ENCODE data around the gene KCNK13.

Gene KCNK13

GRCh38 chr14:90136904-90137303 lies 75.1 kb downstream of the KCNK13 start:
- ChIA-PET POLR2A (no interaction called here), CTCF (no interaction called here)
- no peak for DNase-seq (ENCODE audit: extremely low spot score)
- no peak for TF ChIP-seq ELF4 (IDR thresholded peaks at IDR 0.05)
- TF ChIP-seq FOXM1 (IDR thresholded peaks at IDR 0.05; ENCODE audit: borderline replicate concordance), result no peak
- no peak for TF ChIP-seq SUZ12 (IDR thresholded peaks at IDR 0.05)
- no peak for TF ChIP-seq BHLHE40 (IDR thresholded peaks at IDR 0.05; ENCODE audit: borderline replicate concordance)
- TF ChIP-seq FOXK2 (IDR thresholded peaks at IDR 0.05), result no peak
- TF ChIP-seq CTBP1 (IDR thresholded peaks at IDR 0.05; ENCODE audit: borderline replicate concordance), result no peak
- TF ChIP-seq NFRKB (IDR thresholded peaks at IDR 0.05), result no peak
- no peak for TF ChIP-seq SP1 (IDR thresholded peaks at IDR 0.05)
- no peak for TF ChIP-seq L3MBTL2 (conservative IDR thresholded peaks at IDR 0.05)
- TF ChIP-seq ZNF384 (IDR thresholded peaks at IDR 0.05), result no peak
- TF ChIP-seq ARNT (IDR thresholded peaks at IDR 0.05), result no peak
- no peak for TF ChIP-seq TARDBP (IDR thresholded peaks at IDR 0.05)
- TF ChIP-seq HDGF (IDR thresholded peaks at IDR 0.05; ENCODE audit: borderline replicate concordance), result no peak
- no peak for TF ChIP-seq LEF1 (IDR thresholded peaks at IDR 0.05; ENCODE audit: borderline replicate concordance)

GRCh38 chr14:90137807-90138206 lies 76.0 kb downstream of the KCNK13 start:
- POLR2A ChIA-PET, result no interaction called here
- no peak for TF ChIP-seq PKNOX1 (IDR thresholded peaks at IDR 0.05)
- TF ChIP-seq SUZ12 (IDR thresholded peaks at IDR 0.05), result no peak
- no peak for TF ChIP-seq ZNF384 (IDR thresholded peaks at IDR 0.05)
- no peak for TF ChIP-seq LEF1 (IDR thresholded peaks at IDR 0.05; ENCODE audit: borderline replicate concordance)
- no peak for TF ChIP-seq SP1 (IDR thresholded peaks at IDR 0.05)
- no peak for TF ChIP-seq NFRKB (IDR thresholded peaks at IDR 0.05)
- TF ChIP-seq FOXK2 (IDR thresholded peaks at IDR 0.05), result no peak
- TF ChIP-seq FOXA1 (IDR thresholded peaks at IDR 0.05), result no peak
- no peak for TF ChIP-seq BHLHE40 (IDR thresholded peaks at IDR 0.05; ENCODE audit: borderline replicate concordance)
- no peak for TF ChIP-seq CTBP1 (IDR thresholded peaks at IDR 0.05; ENCODE audit: borderline replicate concordance)
- CTCF ChIA-PET, result no interaction called here
- no peak for DNase-seq (ENCODE audit: extremely low spot score)

GRCh38 chr14:90139199-90139598 lies 77.4 kb downstream of the KCNK13 start:
- ChIA-PET POLR2A (no interaction called here), CTCF (no interaction called here)
- no peak for TF ChIP-seq TARDBP (IDR thresholded peaks at IDR 0.05)
- no peak for DNase-seq (ENCODE audit: extremely low spot score)

DNA sequence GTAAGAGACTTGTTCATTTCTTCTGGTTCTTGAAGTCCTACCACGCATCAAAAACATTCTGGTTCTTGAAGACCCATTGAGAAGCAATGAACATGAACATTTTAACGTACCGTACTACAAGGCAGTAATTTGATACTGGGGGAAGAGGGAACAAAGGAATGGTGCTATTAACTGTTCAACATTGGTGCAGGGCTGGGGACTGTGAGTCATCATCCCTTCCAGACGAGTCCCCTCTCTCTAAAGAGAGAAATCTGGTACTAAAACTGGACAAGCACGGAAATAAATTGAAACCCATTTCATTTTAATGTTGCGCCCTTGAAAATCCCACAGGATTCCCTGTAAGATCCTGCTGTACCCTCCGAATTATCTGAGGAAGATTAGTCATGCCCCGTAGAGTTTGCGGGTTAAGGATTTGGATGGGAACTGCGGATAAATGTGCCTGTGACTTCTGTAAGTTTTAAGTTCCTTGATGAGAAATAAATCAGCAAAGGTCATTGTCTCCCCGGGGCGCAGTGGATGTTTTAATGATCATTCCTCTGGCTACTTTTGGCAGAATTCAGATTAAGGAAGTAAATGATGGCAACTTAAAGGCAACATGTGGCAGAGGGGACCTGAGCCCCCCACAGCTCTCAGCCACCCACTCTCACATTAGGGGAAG lies 78.6 kb downstream of the KCNK13 start:
- POLR2A ChIA-PET, result no interaction called here
- no peak for TF ChIP-seq LEF1 (IDR thresholded peaks at IDR 0.05; ENCODE audit: borderline replicate concordance)
- CTCF ChIA-PET, result no interaction called here
- DNase-seq (ENCODE audit: extremely low spot score), result peak; percentile 37

GRCh38 chr14:90140956-90141316 lies 79.1 kb downstream of the KCNK13 start:
- POLR2A ChIA-PET, result no interaction called here
- CTCF ChIA-PET, result no interaction called here
- TF ChIP-seq FOXK2 (IDR thresholded peaks at IDR 0.05), result no peak
- no peak for TF ChIP-seq HDGF (IDR thresholded peaks at IDR 0.05; ENCODE audit: borderline replicate concordance)
- TF ChIP-seq SUZ12 (IDR thresholded peaks at IDR 0.05), result no peak
- no peak for TF ChIP-seq CTBP1 (IDR thresholded peaks at IDR 0.05; ENCODE audit: borderline replicate concordance)
- no peak for DNase-seq (ENCODE audit: extremely low spot score)

- no peak for DNase-seq (ENCODE audit: extremely low spot score)
- CTCF ChIA-PET, result no interaction called here
- POLR2A ChIA-PET, result no interaction called here
These were observed 91.6 kb downstream of the KCNK13 start for GRCh38 chr14:90153429-90153828.

GRCh38 chr14:90154110-90154509 lies 92.3 kb downstream of the KCNK13 start:
- DNase-seq (ENCODE audit: extremely low spot score), result no peak
- CTCF ChIA-PET, result no interaction called here
- POLR2A ChIA-PET, result no interaction called here
- no peak for TF ChIP-seq CTBP1 (IDR thresholded peaks at IDR 0.05; ENCODE audit: borderline replicate concordance)
- no peak for TF ChIP-seq TARDBP (IDR thresholded peaks at IDR 0.05)
- peak; percentile 45; the same call in 1 of the 2 replicates for TF ChIP-seq SUZ12 (IDR thresholded peaks at IDR 0.05)
- no peak for TF ChIP-seq ARNT (IDR thresholded peaks at IDR 0.05)

More at GRCh38 chr14:90153429-90153828, 91.6 kb downstream of the KCNK13 start:
- TF ChIP-seq ARNT (IDR thresholded peaks at IDR 0.05) (no peak), FOXK2 (IDR thresholded peaks at IDR 0.05) (no peak), FOXA1 (IDR thresholded peaks at IDR 0.05) (no peak), HDGF (IDR thresholded peaks at IDR 0.05; ENCODE audit: borderline replicate concordance) (no peak), ELF4 (IDR thresholded peaks at IDR 0.05) (no peak), L3MBTL2 (conservative IDR thresholded peaks at IDR 0.05) (no peak)

- DNase-seq (ENCODE audit: extremely low spot score), result no peak
- TF ChIP-seq ZNF384 (IDR thresholded peaks at IDR 0.05) (no peak), NFRKB (IDR thresholded peaks at IDR 0.05) (no peak), HDGF (IDR thresholded peaks at IDR 0.05; ENCODE audit: borderline replicate concordance) (no peak), BHLHE40 (IDR thresholded peaks at IDR 0.05; ENCODE audit: borderline replicate concordance) (no peak), TARDBP (IDR thresholded peaks at IDR 0.05) (no peak), ELF4 (IDR thresholded peaks at IDR 0.05) (no peak), FOXM1 (IDR thresholded peaks at IDR 0.05; ENCODE audit: borderline replicate concordance) (no peak), CTBP1 (IDR thresholded peaks at IDR 0.05; ENCODE audit: borderline replicate concordance) (no peak), SP1 (IDR thresholded peaks at IDR 0.05) (no peak), LEF1 (IDR thresholded peaks at IDR 0.05; ENCODE audit: borderline replicate concordance) (no peak), PKNOX1 (IDR thresholded peaks at IDR 0.05) (no peak), L3MBTL2 (conservative IDR thresholded peaks at IDR 0.05) (no peak), FOXA1 (IDR thresholded peaks at IDR 0.05) (no peak)
- ChIA-PET POLR2A (no interaction called here), CTCF (no interaction called here)
These were observed 97.4 kb downstream of the KCNK13 start for GRCh38 chr14:90159146-90159545.

Measured in HEK293T (cell line).